Right lobe of liver (tissue), 4 donors: ENCODE measurements around the gene SPATA6.

Source experiments
- POLR2A ChIP-seq: fragments of 450-650 bp; IDR thresholded peaks from one replicate; pipeline ENCODE4 v1.6.1; 2017; ENCODE audit warnings: antibody characterized with exemption, mild to moderate bottlenecking
- TF ChIP-seq, protein P1 (sequence below), 4 donors: fragments of 200-600 bp in 3 of 4; fragments of 450-650 bp in 1 of 4; IDR thresholded peaks; one replicate each; pipeline versions ENCODE4 v1.5.1 to v1.8.0; 2016 to 2022; ENCODE audit warnings: antibody characterized with exemption in 4 of 4, mild to moderate bottlenecking in 2 of 4
- donor health status: DM: no; HTN: no; CAD: no.
- donor health status: DM: no; HTN: no; CAD: no.
- donor health status: DM: no; HTN: yes; CAD: no.

DNA sequence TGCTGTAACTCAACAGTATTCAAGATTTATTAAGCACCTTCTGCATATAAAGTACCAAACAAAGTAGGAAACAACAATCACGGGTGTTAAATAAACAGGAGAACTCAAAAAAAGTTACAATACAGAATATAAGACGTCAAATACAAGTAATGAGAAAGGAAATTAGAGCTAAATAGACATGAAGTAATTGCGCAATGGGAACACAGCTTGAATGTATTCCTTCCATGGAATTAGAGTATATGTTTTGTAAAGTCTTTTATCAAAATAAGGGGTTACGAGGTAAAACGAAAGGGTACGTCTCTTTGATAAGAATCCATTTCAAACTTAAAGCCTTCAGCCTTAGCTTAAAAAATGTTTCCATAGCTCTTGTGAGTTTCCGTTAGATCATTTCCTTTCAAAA lies 109.1 kb downstream of the SPATA6 start:
- TF ChIP-seq, protein P1, sequence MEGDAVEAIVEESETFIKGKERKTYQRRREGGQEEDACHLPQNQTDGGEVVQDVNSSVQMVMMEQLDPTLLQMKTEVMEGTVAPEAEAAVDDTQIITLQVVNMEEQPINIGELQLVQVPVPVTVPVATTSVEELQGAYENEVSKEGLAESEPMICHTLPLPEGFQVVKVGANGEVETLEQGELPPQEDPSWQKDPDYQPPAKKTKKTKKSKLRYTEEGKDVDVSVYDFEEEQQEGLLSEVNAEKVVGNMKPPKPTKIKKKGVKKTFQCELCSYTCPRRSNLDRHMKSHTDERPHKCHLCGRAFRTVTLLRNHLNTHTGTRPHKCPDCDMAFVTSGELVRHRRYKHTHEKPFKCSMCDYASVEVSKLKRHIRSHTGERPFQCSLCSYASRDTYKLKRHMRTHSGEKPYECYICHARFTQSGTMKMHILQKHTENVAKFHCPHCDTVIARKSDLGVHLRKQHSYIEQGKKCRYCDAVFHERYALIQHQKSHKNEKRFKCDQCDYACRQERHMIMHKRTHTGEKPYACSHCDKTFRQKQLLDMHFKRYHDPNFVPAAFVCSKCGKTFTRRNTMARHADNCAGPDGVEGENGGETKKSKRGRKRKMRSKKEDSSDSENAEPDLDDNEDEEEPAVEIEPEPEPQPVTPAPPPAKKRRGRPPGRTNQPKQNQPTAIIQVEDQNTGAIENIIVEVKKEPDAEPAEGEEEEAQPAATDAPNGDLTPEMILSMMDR (IDR thresholded peaks at IDR 0.05) = no peak
- no peak for TF ChIP-seq POLR2A
